HepG2 (cell line): ENCODE results near the gene CSPG5. TPM values are rescaled to one million over a fixed set of nuclear protein-coding genes. Genes with fewer than 3 reads are reported as not detected.

Experiments
- GATAD2A ChIP-seq: IDR thresholded peaks from 2 replicates; pipeline ENCODE4 v1.6.1; 2016
- HMGA1 ChIP-seq: sonication (generic); formaldehyde crosslinking; conservative IDR thresholded peaks from 2 replicates; pipeline ENCODE4 v1.4.0; 2020; ENCODE audit warnings: missing genetic modification reagents
- NRL ChIP-seq: sonication (generic); formaldehyde crosslinking; IDR thresholded peaks from 2 replicates; pipeline ENCODE4 v1.5.0; 2020; ENCODE audit warnings: missing genetic modification reagents, mild to moderate bottlenecking, moderate library complexity, borderline replicate concordance
- RFXAP ChIP-seq: sonication (generic); formaldehyde crosslinking; IDR thresholded peaks from 2 replicates; pipeline ENCODE4 v1.4.0; 2020; ENCODE audit warnings: missing genetic modification reagents, borderline replicate concordance
- RXRA ChIP-seq: sonication (generic); formaldehyde crosslinking; IDR thresholded peaks from 2 replicates; pipeline ENCODE4 v1.5.1; 2020; ENCODE audit warnings: missing genetic modification reagents
- SALL1 ChIP-seq: sonication (generic); formaldehyde crosslinking; IDR thresholded peaks from 2 replicates; pipeline ENCODE4 v1.8.0; 2022; ENCODE audit warnings: mild to moderate bottlenecking, missing genetic modification reagents
- SP4 ChIP-seq: sonication (generic); formaldehyde crosslinking; IDR thresholded peaks from 2 replicates; pipeline ENCODE4 v1.8.1; 2023; ENCODE audit warnings: mild to moderate bottlenecking, missing genetic modification reagents
- ZBTB4 ChIP-seq: sonication (generic); formaldehyde crosslinking; IDR thresholded peaks from 2 replicates; pipeline ENCODE4 v1.4.0; 2020; ENCODE audit warnings: missing genetic modification reagents, mild to moderate bottlenecking, borderline replicate concordance
- ZFX ChIP-seq: sonication (generic); formaldehyde crosslinking; IDR thresholded peaks from 2 replicates; pipeline ENCODE4 v1.4.0; 2020; ENCODE audit warnings: mild to moderate bottlenecking, low read depth, missing genetic modification reagents, moderate library complexity
- ZNF263 ChIP-seq: sonication (generic); formaldehyde crosslinking; IDR thresholded peaks from 2 replicates; pipeline ENCODE4 v1.4.0; 2020; ENCODE audit warnings: missing genetic modification reagents
- ZNF496 ChIP-seq: sonication (generic); formaldehyde crosslinking; IDR thresholded peaks from 2 replicates; pipeline ENCODE4 v1.8.1; 2023; ENCODE audit warnings: mild to moderate bottlenecking, moderate library complexity, missing genetic modification reagents; ENCODE audit not compliant: insufficient replicate concordance
- ZSCAN9 ChIP-seq: IDR thresholded peaks from 2 replicates; pipeline ENCODE4 v1.6.1; 2016; ENCODE audit warnings: borderline replicate concordance
- polyA plus RNA-seq, 8 experiments: library from polyadenylated mRNA; depleted of rRNA in 3 of 8; stranded (reverse) in 7 of 8; unstranded in 1 of 8; fragments of >200 nt; fragmentation: Illumina TruSeq in 4 of 8; extraction: Trizol in 4 of 8; gene quantifications; 2 replicates each; pipeline versions ENCODE4 v1.2.1 to v1.2.3, GENCODE V29; 2011 to 2016; ENCODE audit warnings: low read depth in 4 of 8, missing spikeins in 1 of 8, mixed read lengths in 1 of 8; ENCODE audit not compliant: insufficient read depth in 1 of 8
- total RNA-seq, 5 experiments: library from RNA; depleted of rRNA; stranded (reverse); fragments of >200 nt; fragmentation: Illumina TruSeq; extraction: Trizol; gene quantifications; 2 replicates each; pipeline ENCODE4 v1.2.3, GENCODE V29; 2016; ENCODE audit warnings: low read depth in 1 of 5
- TF ChIP-seq, protein P1 (sequence below): IDR thresholded peaks from 2 replicates; pipeline ENCODE4 v1.6.1; 2016; ENCODE audit warnings: missing compliant biosample characterization, missing genetic modification reagents, borderline replicate concordance
- TF ChIP-seq, protein P2 (sequence below): sonication (generic); formaldehyde crosslinking; IDR thresholded peaks from 2 replicates; pipeline ENCODE4 v1.8.1; 2023; ENCODE audit warnings: missing genetic modification reagents, inconsistent platforms, borderline replicate concordance

Gene CSPG5
- total and polyA plus RNA-seq, 2 of the 13 experiments (the other 11 are each of a cell fraction or from before 2014, with no cell fraction given): 0.07 to 0.15 TPM

- TF ChIP-seq ZBTB4 (CRISPR knock-in tag) (no peak), ZNF496 (no peak), SALL1 (CRISPR knock-in tag) (peak; percentile 69), ZSCAN9 (CRISPR knock-in tag) (peak; percentile 68; the same call in 1 of the 2 replicates), ZFX (CRISPR knock-in tag) (peak; percentile 79), HMGA1 (CRISPR knock-in tag) (no peak), GATAD2A (CRISPR knock-in tag) (peak; percentile 41; the same call in 1 of the 2 replicates), SP4 (CRISPR knock-in tag) (0 out of 2 replicates have a peak, but pooled peaks have one; percentile 32), RFXAP (CRISPR knock-in tag) (0 out of 2 replicates have a peak, but pooled peaks have one; percentile 26), RXRA (peak; percentile 50; the same call in 1 of the 2 replicates), ZNF263 (CRISPR knock-in tag) (peak; percentile 95), NRL (CRISPR knock-in tag) (peak; percentile 67; the same call in 1 of the 2 replicates)
- TF ChIP-seq, protein P1, sequence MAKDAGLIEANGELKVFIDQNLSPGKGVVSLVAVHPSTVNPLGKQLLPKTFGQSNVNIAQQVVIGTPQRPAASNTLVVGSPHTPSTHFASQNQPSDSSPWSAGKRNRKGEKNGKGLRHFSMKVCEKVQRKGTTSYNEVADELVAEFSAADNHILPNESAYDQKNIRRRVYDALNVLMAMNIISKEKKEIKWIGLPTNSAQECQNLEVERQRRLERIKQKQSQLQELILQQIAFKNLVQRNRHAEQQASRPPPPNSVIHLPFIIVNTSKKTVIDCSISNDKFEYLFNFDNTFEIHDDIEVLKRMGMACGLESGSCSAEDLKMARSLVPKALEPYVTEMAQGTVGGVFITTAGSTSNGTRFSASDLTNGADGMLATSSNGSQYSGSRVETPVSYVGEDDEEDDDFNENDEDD: peak; percentile 45; the same call in 1 of the 2 replicates
- TF ChIP-seq, protein P2, sequence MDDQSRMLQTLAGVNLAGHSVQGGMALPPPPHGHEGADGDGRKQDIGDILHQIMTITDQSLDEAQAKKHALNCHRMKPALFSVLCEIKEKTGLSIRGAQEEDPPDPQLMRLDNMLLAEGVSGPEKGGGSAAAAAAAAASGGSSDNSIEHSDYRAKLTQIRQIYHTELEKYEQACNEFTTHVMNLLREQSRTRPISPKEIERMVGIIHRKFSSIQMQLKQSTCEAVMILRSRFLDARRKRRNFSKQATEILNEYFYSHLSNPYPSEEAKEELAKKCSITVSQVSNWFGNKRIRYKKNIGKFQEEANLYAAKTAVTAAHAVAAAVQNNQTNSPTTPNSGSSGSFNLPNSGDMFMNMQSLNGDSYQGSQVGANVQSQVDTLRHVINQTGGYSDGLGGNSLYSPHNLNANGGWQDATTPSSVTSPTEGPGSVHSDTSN (CRISPR knock-in tag): no peak
Measured at GRCh38 chr3:47542471-47543173, 36.0 kb downstream of the CSPG5 start (continued).
